HFFc6 (cell line): ENCODE results near the gene KIF18B. TPM values are rescaled to one million over a fixed set of nuclear protein-coding genes. Genes with fewer than 3 reads are reported as not detected.

Experiments used
- DNase-seq: peaks from one replicate; pipeline ENCODE4 v3.0.0-alpha.2; 2018
- H3K27ac Mint-ChIP-seq: 2 replicates; pipeline ENCODE4 v1.8.0; 2020; ENCODE audit warnings: mild to moderate bottlenecking, mixed read lengths
- H3K27me3 Mint-ChIP-seq: 2 replicates; pipeline ENCODE4 v1.8.0; 2021; ENCODE audit warnings: mild to moderate bottlenecking, moderate library complexity, mixed read lengths; ENCODE audit not compliant: insufficient read depth
- H3K36me3 Mint-ChIP-seq: 2 replicates; pipeline ENCODE4 v1.8.0; 2021; ENCODE audit warnings: low read depth, mixed read lengths
- H3K4me1 Mint-ChIP-seq: 2 replicates; pipeline ENCODE4 v1.8.0; 2020; ENCODE audit warnings: low read depth, mixed read lengths
- H3K4me3 Mint-ChIP-seq: 2 replicates; pipeline ENCODE4 v1.8.0; 2020; ENCODE audit warnings: mild to moderate bottlenecking, moderate library complexity, mixed read lengths
- H3K9me3 Mint-ChIP-seq: 2 replicates; pipeline ENCODE4 v1.8.0; 2020; ENCODE audit warnings: mild to moderate bottlenecking, mixed read lengths
- total RNA-seq, 6 experiments: library from RNA; stranded (reverse); fragmentation: NEBNext Ultra II Directional; extraction: Animal tissue kit (Norgen Biotek cat#: 25700); gene quantifications; 2 replicates in 1 of 6; 3 replicates in 5 of 6; pipeline ENCODE4 v1.2.3, GENCODE V29; 2021
- TF ChIP-seq, protein P1 (sequence below): fragments of 200-600 bp; sonication (generic); IDR thresholded peaks from 2 replicates; pipeline ENCODE4 v1.5.0; 2021; ENCODE audit warnings: antibody characterized with exemption, mild to moderate bottlenecking

KIF18B gene
- total RNA-seq, 6 experiments from 2014 or later: 11.4 to 25.6 (median 24.1) TPM

DNA sequence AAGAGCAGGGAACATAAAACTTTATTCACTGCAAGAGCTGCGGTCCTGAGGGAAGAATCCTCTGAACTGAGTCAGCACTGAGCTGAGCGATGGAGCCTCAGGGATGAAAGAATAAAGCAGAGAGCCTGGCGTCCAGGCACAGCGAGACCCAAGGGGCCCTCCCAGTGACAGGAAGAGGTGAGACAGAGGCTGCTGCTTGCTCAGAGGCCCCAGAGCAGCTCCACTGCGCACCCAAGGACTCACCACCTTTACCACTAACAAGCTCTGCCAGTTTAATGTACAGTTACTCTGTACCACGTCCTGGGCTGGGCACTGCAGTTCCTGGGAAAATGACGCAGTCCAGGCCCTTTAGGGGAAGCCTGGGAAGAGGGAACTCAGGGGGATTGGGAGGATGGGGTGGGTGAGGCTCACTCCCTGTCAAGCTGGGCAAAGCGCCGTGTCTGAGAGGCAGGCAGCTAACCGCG lies 37.9 kb downstream of the KIF18B start:
- DNase-seq: peak; percentile 88
- H3K27ac Mint-ChIP-seq: peak overlapping the region; percentile 90
- peaks cover 5% of the 10 kb centered on the region for H3K27me3 Mint-ChIP-seq
- peaks cover 52% of the 10 kb centered on the region for H3K4me1 Mint-ChIP-seq
- TF ChIP-seq, protein P1, sequence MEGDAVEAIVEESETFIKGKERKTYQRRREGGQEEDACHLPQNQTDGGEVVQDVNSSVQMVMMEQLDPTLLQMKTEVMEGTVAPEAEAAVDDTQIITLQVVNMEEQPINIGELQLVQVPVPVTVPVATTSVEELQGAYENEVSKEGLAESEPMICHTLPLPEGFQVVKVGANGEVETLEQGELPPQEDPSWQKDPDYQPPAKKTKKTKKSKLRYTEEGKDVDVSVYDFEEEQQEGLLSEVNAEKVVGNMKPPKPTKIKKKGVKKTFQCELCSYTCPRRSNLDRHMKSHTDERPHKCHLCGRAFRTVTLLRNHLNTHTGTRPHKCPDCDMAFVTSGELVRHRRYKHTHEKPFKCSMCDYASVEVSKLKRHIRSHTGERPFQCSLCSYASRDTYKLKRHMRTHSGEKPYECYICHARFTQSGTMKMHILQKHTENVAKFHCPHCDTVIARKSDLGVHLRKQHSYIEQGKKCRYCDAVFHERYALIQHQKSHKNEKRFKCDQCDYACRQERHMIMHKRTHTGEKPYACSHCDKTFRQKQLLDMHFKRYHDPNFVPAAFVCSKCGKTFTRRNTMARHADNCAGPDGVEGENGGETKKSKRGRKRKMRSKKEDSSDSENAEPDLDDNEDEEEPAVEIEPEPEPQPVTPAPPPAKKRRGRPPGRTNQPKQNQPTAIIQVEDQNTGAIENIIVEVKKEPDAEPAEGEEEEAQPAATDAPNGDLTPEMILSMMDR: no peak
- H3K4me3 Mint-ChIP-seq: peak overlapping the region; percentile 14; the same call in 1 of the 2 replicates
- no peaks in the 10 kb centered on the region for H3K9me3 Mint-ChIP-seq
- no peaks in the 10 kb centered on the region for H3K36me3 Mint-ChIP-seq

DNA sequence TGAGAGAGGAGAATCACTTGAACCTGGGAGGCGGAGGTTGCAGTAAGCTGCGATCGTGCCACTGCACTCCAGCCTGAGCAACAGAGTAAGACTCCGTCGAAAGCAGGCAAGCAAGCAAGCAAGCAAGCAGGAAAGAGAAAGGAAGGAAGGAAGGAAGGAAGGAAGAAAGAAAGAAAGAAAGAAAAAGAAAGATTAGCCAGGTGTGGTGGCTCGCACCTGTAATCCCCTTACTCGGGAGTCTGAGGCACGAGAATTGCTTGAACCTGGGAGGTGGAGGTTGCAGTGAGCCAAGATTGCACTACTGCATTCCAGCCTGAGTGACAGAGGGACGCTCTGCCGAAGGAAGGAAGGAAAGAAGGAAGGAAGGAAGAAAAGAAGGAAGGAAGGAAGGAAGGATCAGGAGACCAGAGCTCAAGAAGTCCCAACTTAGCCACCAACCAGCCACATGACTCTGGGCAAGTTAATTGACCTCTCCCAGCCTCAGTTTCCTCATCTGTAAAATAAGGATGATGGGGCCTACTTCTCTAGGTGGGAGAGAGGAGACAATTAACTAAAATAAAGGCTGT lies 38.7 kb downstream of the KIF18B start:
- H3K9me3 Mint-ChIP-seq: no peaks in the 10 kb centered on the region
- H3K4me1 Mint-ChIP-seq: peaks cover 52% of the 10 kb centered on the region
- peaks cover 5% of the 10 kb centered on the region for H3K27me3 Mint-ChIP-seq
- H3K27ac Mint-ChIP-seq: peak overlapping the region; percentile 90
- no peaks in the 10 kb centered on the region for H3K36me3 Mint-ChIP-seq
- H3K4me3 Mint-ChIP-seq: no peak overlapping the region
- no peak for DNase-seq
- TF ChIP-seq, protein P1: no peak

- Mint-ChIP-seq H3K27me3 (peaks cover 5% of the 10 kb centered on the region), H3K4me1 (peaks cover 52% of the 10 kb centered on the region), H3K27ac (no peak overlapping the region; the same call in 1 of the 2 replicates), H3K4me3 (no peak overlapping the region), H3K36me3 (no peaks in the 10 kb centered on the region), H3K9me3 (no peaks in the 10 kb centered on the region)
- TF ChIP-seq, protein P1: no peak
- no peak for DNase-seq
These were observed 39.7 kb downstream of the KIF18B start for GRCh38 chr17:44907729-44908470.

- DNase-seq: no peak
- H3K9me3 Mint-ChIP-seq: no peaks in the 10 kb centered on the region
- no peaks in the 10 kb centered on the region for H3K36me3 Mint-ChIP-seq
- peaks cover 5% of the 10 kb centered on the region for H3K27me3 Mint-ChIP-seq
- peaks cover 55% of the 10 kb centered on the region for H3K4me1 Mint-ChIP-seq
- no peak overlapping the region for H3K4me3 Mint-ChIP-seq
- TF ChIP-seq, protein P1: no peak
- H3K27ac Mint-ChIP-seq: peak overlapping the region; percentile 99
These were observed 40.5 kb downstream of the KIF18B start for GRCh38 chr17:44906763-44907728.

GRCh38 chr17:44906010-44906646 lies 41.4 kb downstream of the KIF18B start:
- H3K4me1 Mint-ChIP-seq: peaks cover 65% of the 10 kb centered on the region
- H3K27me3 Mint-ChIP-seq: peaks cover 5% of the 10 kb centered on the region
- peak overlapping the region; percentile 99 for H3K27ac Mint-ChIP-seq
- H3K4me3 Mint-ChIP-seq: peak overlapping the region; percentile 63
- H3K9me3 Mint-ChIP-seq: no peaks in the 10 kb centered on the region
- TF ChIP-seq, protein P1: no peak
- DNase-seq: peak; percentile 86
- H3K36me3 Mint-ChIP-seq: no peaks in the 10 kb centered on the region
